Stimulated activated CD4-positive, alpha-beta T cell treated with anti-CD3 and anti-CD28 coated beads, Interleukin-1b, Interleukin-23, amount 100 ng/mL, for 48 hours (primary cell): ENCODE results near the gene MPZL2.
A peak's percentile ranks its signal among the peaks of the same experiment; 100 is the strongest.

ENCODE experiments used
- DNase-seq: peaks from one replicate; pipeline ENCODE4 v3.0.0-alpha.2; 2020

The MPZL2 gene

DNA sequence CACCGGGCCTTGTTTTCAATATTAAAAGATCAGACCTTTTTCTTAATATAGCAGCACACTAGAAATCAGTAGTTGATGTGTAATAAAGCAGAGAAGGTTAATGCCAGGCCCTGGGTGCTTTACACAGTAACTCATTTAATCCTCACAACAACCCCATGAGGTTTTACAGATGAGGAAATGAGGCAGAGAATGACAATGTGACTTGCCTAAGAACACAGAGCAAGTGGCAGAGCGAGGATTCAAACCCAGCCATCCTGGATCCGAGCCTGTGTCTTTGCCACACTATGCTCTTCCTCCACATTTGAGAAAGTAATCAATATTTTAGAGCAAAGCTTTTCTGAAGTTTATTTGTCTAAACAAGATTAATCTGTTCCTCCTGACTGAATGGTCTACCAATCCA is 46.5 kb downstream of the MPZL2 start:
- DNase-seq: peak; percentile 48

DNA sequence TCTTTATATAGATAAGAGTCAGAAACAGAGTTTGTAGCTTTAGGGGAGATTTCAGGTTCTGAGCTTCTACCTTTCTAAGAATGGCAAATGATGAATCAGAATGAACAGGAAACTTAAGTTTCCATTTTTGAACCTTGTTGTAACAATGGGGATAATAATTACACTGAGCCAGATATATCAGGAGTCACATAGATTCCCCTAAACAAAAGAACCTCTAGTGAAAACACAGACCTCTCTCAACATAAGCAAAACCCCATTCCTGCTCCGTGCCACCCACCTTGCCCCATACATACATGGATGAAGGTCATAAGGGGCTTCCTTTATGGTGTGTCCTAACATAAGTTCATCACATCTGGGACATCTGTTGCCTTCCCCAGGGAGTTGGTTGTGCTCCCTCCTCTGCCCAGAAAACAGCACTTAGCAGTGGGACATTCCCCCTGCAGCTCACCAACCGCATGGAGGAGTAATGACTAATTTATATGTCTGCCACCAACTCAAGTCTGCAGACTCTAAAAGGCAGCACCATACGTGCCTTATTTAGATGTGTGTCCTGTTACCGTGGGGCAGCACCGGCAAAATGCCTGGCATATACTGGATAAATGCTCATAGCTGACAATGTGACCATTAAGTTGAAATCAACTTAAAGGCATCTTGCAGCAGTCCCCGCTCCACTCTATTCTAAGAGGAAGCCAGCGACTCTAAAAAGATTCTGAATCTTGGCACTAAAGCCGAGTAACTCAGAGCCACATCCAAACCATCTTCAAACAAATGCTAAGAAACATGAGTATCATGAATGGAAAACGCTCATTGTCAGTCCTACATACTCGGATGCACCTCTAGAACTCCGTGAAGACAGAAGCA is 47.2 kb downstream of the MPZL2 start:
- DNase-seq: peak; percentile 69

DNA sequence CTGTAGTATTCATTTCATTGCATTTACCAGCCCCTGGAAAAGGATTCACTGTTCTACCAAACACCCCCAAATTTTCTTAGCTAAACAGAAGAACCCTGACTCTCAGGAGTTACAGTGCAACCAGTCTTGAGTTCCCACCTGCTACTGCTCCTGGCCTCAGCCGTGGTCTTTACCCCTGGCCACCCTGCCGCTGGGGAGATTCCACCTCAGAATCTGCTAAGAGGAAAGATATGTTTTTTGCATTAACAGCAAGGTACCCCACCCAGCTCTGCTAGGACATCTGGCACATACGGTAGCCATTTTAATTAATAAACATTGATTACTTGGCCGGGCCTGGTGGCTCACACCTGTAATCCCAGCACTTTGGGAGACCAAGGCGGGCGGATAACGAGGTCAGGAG is 48.3 kb downstream of the MPZL2 start:
- DNase-seq: no peak

DNA sequence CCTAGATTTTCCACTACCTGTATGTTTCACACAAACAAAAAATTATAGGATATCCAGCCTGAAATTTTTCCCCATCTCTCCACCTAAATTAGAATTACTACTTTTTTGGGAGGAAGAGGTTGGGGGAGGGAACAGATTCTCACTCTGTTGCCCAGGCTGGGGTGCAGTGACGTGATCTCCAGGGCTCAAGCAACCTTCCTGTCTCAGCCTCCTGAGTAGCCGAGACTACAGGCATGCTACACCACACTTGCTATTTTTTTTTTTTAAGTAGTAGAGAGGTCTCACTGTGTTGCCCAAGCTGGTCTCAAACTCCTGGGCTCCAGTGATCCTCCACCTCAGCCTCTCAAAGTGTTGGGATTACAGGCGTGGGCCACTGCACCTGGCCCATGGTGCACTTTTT is 48.8 kb downstream of the MPZL2 start:
- DNase-seq: no peak

DNA sequence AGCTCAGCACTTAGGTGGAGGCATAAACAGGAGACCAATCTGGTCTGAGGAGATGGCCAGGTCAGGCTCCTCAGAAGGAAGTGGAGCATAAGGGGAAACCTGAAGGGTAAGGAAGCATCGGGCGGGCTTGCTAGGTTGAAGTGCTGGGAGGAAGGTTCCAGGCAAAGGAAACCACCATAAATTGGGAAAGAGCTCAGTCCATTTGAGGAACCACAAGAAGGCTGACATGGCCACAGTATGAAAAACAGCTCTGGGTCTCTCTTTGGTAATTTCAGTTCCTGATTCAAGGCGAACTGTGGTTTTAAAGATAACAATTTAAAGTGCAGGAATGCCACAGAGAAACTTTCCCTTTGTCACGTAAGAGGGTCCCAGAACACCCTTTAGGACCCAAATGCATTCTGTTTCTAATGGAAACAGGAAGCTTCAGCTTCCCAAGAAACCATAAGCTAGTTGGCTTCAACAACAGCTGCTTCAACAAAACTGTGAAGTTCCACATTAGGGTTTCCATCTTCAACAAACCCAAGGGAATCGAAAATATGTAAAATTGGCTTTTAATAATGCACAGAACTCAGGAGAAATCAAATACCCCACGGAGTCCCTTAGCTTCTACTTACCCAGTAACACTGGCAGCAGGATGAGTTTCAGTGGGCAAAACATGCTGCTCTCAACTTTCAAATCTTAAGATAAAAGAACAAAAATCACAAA is 49.7 kb downstream of the MPZL2 start:
- no peak for DNase-seq

DNA sequence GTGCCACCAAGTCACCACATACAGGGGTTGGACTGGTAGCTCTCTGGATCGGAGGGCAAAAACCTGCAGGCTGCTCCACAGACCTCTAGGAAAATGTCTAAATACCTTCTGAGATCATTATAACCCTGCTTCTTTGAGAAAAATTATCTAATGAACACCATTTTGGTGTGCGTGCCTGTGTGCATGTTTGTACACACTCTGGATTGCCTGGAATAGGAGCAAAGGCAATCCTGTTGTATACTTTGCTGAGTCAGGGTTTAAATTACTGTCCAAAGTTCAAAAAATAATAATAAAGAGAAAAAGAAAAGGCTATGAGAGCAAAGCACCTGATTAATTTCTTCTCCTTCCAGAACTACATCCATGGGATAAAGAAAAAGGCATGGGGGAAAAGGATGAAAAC is 50.3 kb downstream of the MPZL2 start:
- no peak for DNase-seq

DNA sequence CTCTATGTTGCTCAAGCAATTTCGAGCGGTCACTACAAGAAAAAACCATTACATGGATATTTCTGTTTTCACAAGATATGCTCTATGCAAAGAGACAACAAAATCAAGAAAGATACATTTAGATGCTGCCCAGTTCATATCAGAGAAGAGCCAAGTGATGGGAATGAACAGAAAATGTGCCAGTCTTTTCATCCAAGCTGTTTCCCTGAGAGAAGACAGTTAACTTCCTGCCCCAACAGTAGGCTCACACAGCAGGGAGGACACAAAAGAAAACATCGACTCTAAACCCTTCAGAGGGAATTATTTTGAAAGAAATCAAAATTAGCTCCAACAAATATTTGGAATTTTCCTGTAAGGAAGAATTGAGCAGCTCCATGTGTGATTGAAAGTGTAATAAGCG is 50.9 kb downstream of the MPZL2 start:
- DNase-seq: no peak

DNA sequence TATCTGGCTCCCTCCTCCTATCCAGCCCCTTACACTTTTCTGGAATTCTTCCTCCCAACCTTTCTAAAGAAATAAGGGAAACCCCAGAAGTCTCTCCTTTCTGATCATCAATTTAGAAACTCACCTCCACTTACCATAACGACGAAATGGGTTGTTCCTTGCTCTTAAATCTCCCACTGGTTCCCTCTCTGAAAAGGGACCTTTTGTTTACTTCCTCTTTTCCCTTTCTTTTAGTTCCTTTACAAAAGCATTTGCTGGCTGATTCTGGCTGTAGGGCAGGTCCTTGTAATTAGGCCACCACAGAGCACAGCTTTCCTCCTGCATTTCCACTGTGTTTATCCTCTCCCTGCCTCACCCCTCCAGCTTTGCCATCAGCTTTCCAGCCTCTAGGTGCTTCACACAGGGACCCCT is 51.3 kb downstream of the MPZL2 start:
- DNase-seq: no peak

DNA sequence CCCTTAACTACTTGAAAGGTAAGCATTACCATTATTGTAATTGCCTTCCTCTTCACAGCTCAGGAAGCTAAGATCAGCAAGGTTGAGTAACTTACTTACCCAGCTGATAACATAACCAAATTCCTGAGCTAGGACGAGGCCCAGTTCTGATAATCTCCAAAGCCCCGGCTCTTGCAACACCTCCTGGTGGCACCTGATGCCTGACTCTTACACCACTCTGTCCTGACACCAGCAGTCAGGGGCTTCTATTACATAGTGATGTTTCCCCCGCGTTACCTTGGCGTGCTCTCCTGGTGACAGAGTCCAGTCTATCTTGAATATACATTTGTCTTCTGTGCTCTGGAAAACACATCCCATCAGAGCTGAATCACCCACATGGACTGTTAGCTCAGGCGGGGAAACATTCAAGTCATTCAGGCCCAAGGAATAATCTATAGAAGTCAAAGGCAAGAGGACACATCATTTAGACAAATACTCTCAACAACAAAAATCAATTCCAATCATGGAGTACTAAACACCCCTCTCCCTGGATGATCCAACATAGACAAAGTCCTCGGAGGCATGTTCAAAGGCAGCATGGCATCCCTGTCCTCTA is 51.9 kb downstream of the MPZL2 start:
- no peak for DNase-seq

DNA sequence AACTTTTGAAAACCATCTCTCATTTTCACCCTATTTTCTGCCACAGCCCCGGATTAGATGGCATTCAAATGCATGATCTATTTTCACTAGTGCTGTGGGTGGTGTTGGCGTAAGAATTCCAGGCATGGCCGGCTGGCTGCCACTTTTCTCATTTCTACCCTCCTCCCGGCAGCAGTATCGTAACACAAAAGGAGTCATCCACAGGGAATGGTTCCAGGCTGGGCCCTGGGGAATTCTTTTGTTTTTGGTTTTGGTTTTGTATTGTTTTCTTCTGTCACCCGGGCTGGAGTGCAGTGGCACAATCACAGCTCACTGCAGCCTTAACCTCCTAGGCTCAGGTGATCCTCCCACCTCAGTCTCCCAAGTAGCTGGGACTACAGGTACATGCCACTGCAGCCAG is 53.1 kb downstream of the MPZL2 start:
- no peak for DNase-seq

DNA sequence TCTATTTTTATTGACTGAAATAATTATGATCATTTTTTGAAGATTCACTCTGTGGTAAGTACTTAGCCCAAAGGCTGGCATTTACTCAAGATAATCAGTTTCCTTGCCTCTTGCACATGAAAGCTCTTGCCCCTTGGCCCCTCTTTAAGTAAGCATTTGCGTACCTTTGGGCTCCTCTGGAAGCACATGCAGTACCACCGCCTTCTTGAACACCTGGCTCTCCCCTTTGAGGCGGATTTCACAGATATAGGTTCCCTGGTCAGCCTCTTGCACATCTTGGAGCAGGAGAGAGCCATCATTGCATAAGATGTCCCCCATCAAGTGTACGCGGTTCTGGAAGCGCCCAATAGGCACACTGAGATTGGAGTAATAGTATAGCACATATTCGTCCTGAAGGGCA is 53.8 kb downstream of the MPZL2 start:
- no peak for DNase-seq

DNA sequence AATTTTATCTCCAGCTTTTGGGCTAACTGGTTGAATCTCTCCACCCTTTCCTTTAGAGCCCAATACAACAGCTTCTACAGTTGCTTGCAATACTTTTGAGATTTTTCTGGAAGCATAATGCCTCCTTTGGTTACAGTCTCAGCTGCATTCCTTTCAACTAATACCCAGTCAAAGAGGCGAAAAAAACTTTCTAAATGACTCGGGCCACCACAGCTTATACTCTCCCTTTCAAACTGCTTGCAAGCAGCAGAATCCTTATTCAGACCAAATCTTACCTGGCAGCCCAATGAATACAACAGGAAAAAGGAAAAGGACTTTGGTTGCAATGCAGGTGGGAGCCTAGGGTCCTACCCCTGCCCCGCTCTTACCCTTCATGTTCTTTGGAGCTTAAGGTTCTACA is 55.1 kb downstream of the MPZL2 start:
- no peak for DNase-seq

DNA sequence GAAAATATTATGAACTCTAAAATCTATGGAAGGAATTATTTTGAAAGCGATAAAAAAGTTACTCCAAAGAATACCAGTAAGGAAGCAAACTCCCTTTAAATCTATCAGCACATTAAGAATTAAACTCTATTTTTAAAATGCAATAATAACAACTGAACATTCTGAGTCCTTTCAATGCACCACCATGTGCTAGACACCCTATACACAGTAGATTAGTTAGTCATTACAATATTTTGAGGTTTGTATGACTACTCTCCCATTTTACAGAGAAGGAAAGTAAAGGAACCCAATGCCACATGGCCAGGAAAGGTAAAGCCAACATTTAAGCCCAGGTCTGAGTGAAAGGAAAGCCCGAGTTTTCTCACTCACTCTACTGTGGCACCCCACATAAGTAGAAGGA is 57.0 kb downstream of the MPZL2 start:
- DNase-seq: no peak

DNA sequence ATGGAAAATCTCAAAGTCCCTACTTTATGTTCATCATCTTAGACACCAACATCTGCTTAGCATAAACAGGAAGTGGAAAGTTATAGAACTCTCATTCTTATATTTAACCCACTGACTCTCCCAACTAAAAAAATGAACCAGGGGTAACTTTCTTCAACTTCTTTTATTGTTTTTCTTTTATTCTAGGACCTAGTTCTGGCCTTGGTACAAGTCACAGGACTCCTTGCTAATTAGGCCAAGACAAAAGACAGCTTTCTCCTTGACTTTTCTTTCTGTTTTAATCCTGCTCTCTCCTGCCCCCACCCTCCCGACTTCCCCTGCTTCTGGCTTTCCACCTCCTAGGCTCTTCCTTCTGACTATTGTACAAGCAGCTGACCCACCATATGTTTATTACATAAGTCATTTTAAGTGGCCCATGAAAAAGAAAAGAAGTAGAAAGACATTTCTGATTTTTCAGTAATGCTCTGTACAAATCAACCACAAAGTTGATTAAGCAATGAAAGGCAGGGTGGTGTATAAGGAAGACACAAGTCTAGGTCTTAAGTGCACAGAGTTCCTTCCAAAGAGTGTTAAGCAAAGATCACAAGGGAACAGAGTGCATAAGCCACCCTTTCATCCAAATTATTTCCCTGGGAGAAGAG is 57.6 kb downstream of the MPZL2 start:
- DNase-seq: no peak

DNA sequence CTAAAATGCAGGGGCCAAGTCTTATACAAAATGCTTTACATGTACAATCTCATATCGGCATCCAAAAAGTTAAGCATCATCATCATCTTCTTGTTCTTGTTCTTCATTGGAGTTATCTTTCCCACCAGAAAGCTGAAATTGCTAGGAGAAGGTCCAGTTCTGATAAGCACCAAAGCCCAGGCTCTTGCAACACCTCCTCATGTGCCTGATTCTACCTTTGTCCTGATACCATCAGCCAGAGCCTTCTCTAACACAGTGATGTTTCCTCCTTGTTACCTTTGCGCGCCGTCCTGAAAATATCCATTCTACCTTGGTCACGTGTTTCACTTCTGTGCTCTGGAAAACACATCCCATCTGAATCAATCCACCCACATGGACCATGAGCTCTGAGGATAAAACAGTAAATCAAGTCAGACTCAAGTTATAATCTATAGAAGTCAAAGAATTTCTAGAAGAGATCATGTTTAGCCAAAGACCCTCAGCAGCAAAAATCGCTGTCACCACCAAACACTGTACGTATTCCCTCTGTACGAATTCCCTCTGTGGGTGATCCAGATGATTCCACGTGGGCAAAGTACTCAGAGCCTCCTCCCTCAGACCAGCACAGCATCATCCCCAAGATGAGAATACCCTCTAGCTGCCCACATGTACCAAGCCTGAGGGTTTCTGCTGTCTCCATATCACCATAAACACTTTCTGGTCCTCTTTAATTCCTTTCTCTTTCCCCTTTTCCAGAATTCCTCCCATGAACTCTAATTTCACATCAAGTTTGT is 58.3 kb downstream of the MPZL2 start:
- no peak for DNase-seq
